ENCODE data around the gene SEC14L3.

SEC14L3 gene

DNA sequence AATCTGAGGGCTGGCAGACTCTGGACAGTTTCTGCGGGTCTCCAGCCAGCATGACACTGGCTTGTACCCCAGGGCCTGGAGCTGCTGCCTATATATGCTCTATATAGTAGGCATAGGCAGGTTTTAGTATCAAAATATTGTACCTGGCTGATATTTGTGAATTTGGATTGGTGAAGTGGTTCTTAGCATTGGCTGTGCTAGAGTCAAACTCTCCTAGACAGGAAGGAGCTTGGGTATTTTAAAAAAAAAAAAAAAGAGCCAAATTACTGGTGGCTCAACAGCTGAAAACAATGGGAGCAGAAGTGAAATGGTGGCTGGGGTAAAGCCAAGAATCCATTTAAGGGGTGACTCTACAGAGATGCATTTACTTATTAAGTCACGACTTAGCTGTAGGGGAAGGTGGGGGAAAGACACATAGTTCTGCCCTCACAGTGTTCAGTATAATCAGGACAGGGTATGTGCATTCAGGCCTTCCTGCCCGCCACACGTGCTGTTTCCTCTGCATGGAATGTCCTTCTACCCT lies 57.2 kb downstream of the SEC14L3 start:
- TF ChIP-seq POLR2A (IDR thresholded peaks at IDR 0.05; ENCODE audit: low read depth, low read length), result no peak
- DNase-seq (ENCODE audit: insufficient read length, low spot score) (no peak), FAIRE-seq (no peak)

DNA sequence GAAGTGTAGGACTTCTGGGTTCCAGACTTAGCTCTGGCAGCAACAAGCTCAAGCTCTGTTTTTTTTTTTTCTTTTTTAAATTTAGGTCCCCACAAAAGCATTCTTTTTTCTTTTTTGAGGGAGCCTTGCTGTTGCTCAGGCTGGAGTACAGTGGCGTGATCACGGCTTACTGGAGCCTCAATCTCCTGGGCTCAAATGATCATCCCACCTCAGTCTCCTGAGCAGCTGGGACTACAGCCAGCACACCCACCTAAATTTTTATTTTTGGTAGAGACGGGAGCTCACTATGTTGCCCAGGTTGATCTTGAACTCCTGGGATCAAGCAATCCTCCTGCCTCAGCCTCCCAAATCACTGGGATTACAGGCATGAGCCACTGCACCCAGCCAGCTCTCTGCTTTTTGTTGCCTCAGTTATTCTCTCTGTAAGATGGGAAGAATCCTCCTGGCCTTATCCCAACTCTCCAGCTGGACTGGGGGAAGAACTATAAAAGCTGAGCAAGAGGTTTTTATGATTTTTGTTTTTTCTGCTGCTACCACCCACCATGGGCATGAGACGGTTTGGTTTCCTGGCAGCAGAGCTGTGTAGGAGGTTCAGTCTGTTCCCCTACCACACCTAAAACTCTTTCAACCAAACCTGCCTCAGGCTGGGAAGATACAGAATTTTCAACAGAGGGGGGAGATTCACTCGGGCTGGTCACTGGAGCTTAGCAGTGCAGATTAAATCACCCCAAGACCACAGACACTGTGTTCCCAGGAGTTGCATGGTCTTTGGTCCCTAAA lies 57.9 kb downstream of the SEC14L3 start:
- FAIRE-seq (no peak), DNase-seq (ENCODE audit: insufficient read length, low spot score) (no peak)
- TF ChIP-seq POLR2A (IDR thresholded peaks at IDR 0.05; ENCODE audit: low read depth, low read length), result no peak

DNA sequence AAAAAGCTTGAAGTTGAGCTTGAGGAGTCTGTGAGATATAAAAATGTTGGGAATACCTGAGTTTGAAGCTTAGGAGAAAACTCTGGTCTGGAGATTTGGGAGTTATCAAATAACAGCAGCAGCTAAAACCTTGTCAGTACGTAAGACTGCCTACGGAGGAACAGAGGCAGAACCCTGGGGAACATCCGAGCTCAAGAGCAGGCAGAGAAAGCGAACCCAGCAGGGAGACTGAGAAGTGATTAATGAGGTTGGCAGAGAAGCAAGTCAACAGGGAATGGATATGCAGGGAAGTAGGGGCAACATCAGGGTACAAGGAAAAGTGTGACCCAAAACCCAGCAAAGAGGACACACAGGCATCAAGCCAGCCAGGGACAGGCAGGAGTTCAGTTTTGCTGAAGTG lies 58.8 kb downstream of the SEC14L3 start:
- DNase-seq (ENCODE audit: insufficient read length, low spot score), result no peak
- no peak for FAIRE-seq
- no peak for TF ChIP-seq POLR2A (IDR thresholded peaks at IDR 0.05; ENCODE audit: low read depth, low read length)

DNA sequence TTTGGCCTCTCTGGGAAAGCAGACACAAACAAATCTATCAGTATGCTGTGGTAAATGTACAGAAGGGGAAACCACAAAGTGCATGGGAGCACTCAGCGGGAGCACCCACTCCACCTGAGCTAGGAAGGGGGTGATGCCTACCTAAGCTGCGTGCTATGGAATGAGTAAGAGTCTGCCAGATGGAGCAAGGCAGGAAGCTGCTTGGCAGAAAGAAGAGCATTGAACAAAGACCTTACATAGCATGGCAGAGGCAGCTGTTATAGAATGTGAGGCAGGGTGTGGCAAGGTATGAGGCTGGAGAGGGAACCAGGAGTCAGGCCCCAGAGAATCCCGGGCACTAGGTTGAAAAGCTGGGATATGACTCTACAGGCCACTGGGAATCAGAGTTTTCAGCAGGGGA lies 60.0 kb downstream of the SEC14L3 start:
- no peak for FAIRE-seq
- no peak for DNase-seq (ENCODE audit: insufficient read length, low spot score)
- no peak for TF ChIP-seq POLR2A (IDR thresholded peaks at IDR 0.05; ENCODE audit: low read depth, low read length)

All from H54 (cell line).